Transverse colon (tissue), 3 donors: Measurements from ENCODE around the gene LIFR.

Experiments
- CTCF ChIP-seq, 5 experiments: fragments of 200-600 bp in 3 of 5; fragments of 450-650 bp in 2 of 5; sonication (generic) in 3 of 5; IDR thresholded peaks; 1 replicate in 2 of 5; 2 replicates in 3 of 5; pipeline ENCODE4 v1.5.1; 2016 to 2017; ENCODE audit warnings: antibody characterized with exemption in 5 of 5, inconsistent platforms in 3 of 5, mild to moderate bottlenecking in 2 of 5, moderate library complexity in 1 of 5
- POLR2A ChIP-seq: fragments of 450-650 bp; IDR thresholded peaks from one replicate; pipeline ENCODE4 v1.6.1; 2016; ENCODE audit warnings: antibody characterized with exemption, mild to moderate bottlenecking, moderate library complexity

GRCh38 chr5:38569180-38569579 is 12.7 kb upstream of the LIFR start:
- no peak for TF ChIP-seq POLR2A
- no peak for TF ChIP-seq CTCF (IDR thresholded peaks at IDR 0.05)
